ENCODE results near the gene ICAM2.

The ICAM2 gene

GRCh38 chr17:64063766-64064224 lies 43.4 kb upstream of the ICAM2 start:
- DNase-seq (ENCODE audit: low read depth) = peak; percentile 84
- peak; percentile 69 for TF ChIP-seq CTCF (IDR thresholded peaks at IDR 0.05; ENCODE audit: insufficient read depth, low read depth, low read length, missing control alignments)
- H3K4me3 ChIP-seq (ENCODE audit: low read length) = peak overlapping the region; percentile 21

GRCh38 chr17:64063088-64063487 lies 42.7 kb upstream of the ICAM2 start:
- DNase-seq (ENCODE audit: low read depth) = no peak
- TF ChIP-seq CTCF (IDR thresholded peaks at IDR 0.05; ENCODE audit: insufficient read depth, low read depth, low read length, missing control alignments) = no peak
- no peak overlapping the region for H3K4me3 ChIP-seq (ENCODE audit: low read length)

- H3K4me3 ChIP-seq (ENCODE audit: low read length) = no peak overlapping the region
- no peak for TF ChIP-seq CTCF (IDR thresholded peaks at IDR 0.05; ENCODE audit: insufficient read depth, low read depth, low read length, missing control alignments)
- peak; percentile 77 for DNase-seq (ENCODE audit: low read depth)
These were observed 40.9 kb upstream of the ICAM2 start for GRCh38 chr17:64061178-64061898.

GRCh38 chr17:64060331-64060730 lies 39.9 kb upstream of the ICAM2 start:
- no peak overlapping the region for H3K4me3 ChIP-seq (ENCODE audit: low read length)
- no peak for TF ChIP-seq CTCF (IDR thresholded peaks at IDR 0.05; ENCODE audit: insufficient read depth, low read depth, low read length, missing control alignments)
- DNase-seq (ENCODE audit: low read depth) = no peak

GRCh38 chr17:64059756-64060155 lies 39.3 kb upstream of the ICAM2 start:
- H3K4me3 ChIP-seq (ENCODE audit: low read length) = no peak overlapping the region
- DNase-seq (ENCODE audit: low read depth) = no peak
- no peak for TF ChIP-seq CTCF (IDR thresholded peaks at IDR 0.05; ENCODE audit: insufficient read depth, low read depth, low read length, missing control alignments)

- no peak for TF ChIP-seq CTCF (IDR thresholded peaks at IDR 0.05; ENCODE audit: insufficient read depth, low read depth, low read length, missing control alignments)
- no peak for DNase-seq (ENCODE audit: low read depth)
- H3K4me3 ChIP-seq (ENCODE audit: low read length) = no peak overlapping the region
These were observed 38.2 kb upstream of the ICAM2 start for GRCh38 chr17:64058621-64059020.

GRCh38 chr17:64057701-64058263 lies 37.3 kb upstream of the ICAM2 start:
- H3K4me3 ChIP-seq (ENCODE audit: low read length) = no peak overlapping the region
- no peak for DNase-seq (ENCODE audit: low read depth)
- TF ChIP-seq CTCF (IDR thresholded peaks at IDR 0.05; ENCODE audit: insufficient read depth, low read depth, low read length, missing control alignments) = no peak
